ENCODE measurements around the gene FUZ. TPM values are rescaled to one million over a fixed set of nuclear protein-coding genes. Genes with fewer than 3 reads are reported as not detected.

The FUZ gene
- polyA plus RNA-seq, 1 donor from 2014 or later: 35.4 TPM

GRCh38 chr19:49829721-49830120 is 16.6 kb upstream of the FUZ start:
- no peak overlapping the region for H3K9ac ChIP-seq (ENCODE audit: low read length)

DNA sequence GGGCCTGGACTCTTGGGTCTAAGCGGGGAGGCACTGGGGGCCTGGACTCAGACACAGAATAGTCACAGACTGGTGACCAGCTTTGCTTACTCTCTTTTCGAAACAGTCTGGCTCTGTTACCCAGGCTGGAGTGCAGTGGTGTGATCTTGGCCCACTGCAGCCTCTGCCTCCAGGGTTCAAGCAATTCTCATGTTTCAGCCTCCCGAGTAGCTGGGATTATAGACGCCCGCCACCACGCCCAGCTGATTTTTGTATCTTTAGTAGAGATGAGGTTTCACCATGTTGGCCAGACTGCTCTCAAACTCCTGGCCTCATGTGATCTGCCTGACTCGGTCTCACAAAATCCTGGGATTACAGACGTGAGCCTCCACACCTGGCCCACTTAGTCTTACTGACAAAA is 16.1 kb upstream of the FUZ start:
- H3K9me2 ChIP-seq (ENCODE audit: insufficient read depth, low read length): no peaks in the 10 kb centered on the region
- H4K20me1 ChIP-seq (ENCODE audit: insufficient read depth): no peaks in the 10 kb centered on the region
- H3K4me2 ChIP-seq (ENCODE audit: low read length): no peak overlapping the region
- H3K36me3 ChIP-seq (ENCODE audit: insufficient read depth, low read length): no peaks in the 10 kb centered on the region
- H3F3A ChIP-seq (ENCODE audit: insufficient read depth, low read length, poor library complexity, severe bottlenecking): no peaks in the 10 kb centered on the region
- H3K27me3 ChIP-seq (ENCODE audit: insufficient read depth, low read depth, low read length): no peaks in the 10 kb centered on the region
- no peak overlapping the region for H3K4me3 ChIP-seq (ENCODE audit: low read length)
- H3K79me2 ChIP-seq (replicated peaks; ENCODE audit: insufficient read depth, low read length): peaks cover under 1% of the 10 kb centered on the region
- no peak overlapping the region for H3K9ac ChIP-seq (ENCODE audit: low read length)
- H3K27ac ChIP-seq (ENCODE audit: low read length): no peak overlapping the region
- TF ChIP-seq RAD21 (conservative IDR thresholded peaks at IDR 0.05): no peak
- H2AFZ ChIP-seq (ENCODE audit: low read depth, low read length): no peak overlapping the region
- no peaks in the 10 kb centered on the region for H3K9me3 ChIP-seq (ENCODE audit: low read length)

More at GRCh38 chr19:49829721-49830120, 16.6 kb upstream of the FUZ start:
- Histone ChIP-seq H3K9me3 (ENCODE audit: low read length) (no peaks in the 10 kb centered on the region), H3K9me2 (ENCODE audit: insufficient read depth, low read length) (no peaks in the 10 kb centered on the region), H4K20me1 (ENCODE audit: insufficient read depth) (no peaks in the 10 kb centered on the region), H3K27ac (ENCODE audit: low read length) (no peak overlapping the region), H3K79me2 (replicated peaks; ENCODE audit: insufficient read depth, low read length) (no peaks in the 10 kb centered on the region), H3K36me3 (ENCODE audit: insufficient read depth, low read length) (no peaks in the 10 kb centered on the region), H3K4me3 (ENCODE audit: low read length) (no peak overlapping the region), H3K4me2 (ENCODE audit: low read length) (no peak overlapping the region), H2AFZ (ENCODE audit: low read depth, low read length) (no peak overlapping the region), H3F3A (ENCODE audit: insufficient read depth, low read length, poor library complexity, severe bottlenecking) (no peaks in the 10 kb centered on the region), H3K27me3 (ENCODE audit: insufficient read depth, low read depth, low read length) (no peaks in the 10 kb centered on the region)
- TF ChIP-seq, protein P1, sequence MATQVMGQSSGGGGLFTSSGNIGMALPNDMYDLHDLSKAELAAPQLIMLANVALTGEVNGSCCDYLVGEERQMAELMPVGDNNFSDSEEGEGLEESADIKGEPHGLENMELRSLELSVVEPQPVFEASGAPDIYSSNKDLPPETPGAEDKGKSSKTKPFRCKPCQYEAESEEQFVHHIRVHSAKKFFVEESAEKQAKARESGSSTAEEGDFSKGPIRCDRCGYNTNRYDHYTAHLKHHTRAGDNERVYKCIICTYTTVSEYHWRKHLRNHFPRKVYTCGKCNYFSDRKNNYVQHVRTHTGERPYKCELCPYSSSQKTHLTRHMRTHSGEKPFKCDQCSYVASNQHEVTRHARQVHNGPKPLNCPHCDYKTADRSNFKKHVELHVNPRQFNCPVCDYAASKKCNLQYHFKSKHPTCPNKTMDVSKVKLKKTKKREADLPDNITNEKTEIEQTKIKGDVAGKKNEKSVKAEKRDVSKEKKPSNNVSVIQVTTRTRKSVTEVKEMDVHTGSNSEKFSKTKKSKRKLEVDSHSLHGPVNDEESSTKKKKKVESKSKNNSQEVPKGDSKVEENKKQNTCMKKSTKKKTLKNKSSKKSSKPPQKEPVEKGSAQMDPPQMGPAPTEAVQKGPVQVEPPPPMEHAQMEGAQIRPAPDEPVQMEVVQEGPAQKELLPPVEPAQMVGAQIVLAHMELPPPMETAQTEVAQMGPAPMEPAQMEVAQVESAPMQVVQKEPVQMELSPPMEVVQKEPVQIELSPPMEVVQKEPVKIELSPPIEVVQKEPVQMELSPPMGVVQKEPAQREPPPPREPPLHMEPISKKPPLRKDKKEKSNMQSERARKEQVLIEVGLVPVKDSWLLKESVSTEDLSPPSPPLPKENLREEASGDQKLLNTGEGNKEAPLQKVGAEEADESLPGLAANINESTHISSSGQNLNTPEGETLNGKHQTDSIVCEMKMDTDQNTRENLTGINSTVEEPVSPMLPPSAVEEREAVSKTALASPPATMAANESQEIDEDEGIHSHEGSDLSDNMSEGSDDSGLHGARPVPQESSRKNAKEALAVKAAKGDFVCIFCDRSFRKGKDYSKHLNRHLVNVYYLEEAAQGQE (IDR thresholded peaks at IDR 0.05; ENCODE audit: borderline replicate concordance): no peak
- no peak for TF ChIP-seq EZH2 (IDR thresholded peaks at IDR 0.05; ENCODE audit: borderline replicate concordance, insufficient read depth, low read length, poor library complexity, severe bottlenecking)
- TF ChIP-seq SMC3 (conservative IDR thresholded peaks at IDR 0.05; ENCODE audit: poor library complexity): no peak
- TF ChIP-seq MXI1 (conservative IDR thresholded peaks at IDR 0.05; ENCODE audit: poor library complexity, severe bottlenecking): no peak
- TF ChIP-seq TAF1 (IDR thresholded peaks at IDR 0.05; ENCODE audit: low read depth): no peak
- no peak for TF ChIP-seq RAD21 (conservative IDR thresholded peaks at IDR 0.05)
- TF ChIP-seq EP300 (conservative IDR thresholded peaks at IDR 0.05; ENCODE audit: poor library complexity, severe bottlenecking): no peak
- TF ChIP-seq, protein P2, sequence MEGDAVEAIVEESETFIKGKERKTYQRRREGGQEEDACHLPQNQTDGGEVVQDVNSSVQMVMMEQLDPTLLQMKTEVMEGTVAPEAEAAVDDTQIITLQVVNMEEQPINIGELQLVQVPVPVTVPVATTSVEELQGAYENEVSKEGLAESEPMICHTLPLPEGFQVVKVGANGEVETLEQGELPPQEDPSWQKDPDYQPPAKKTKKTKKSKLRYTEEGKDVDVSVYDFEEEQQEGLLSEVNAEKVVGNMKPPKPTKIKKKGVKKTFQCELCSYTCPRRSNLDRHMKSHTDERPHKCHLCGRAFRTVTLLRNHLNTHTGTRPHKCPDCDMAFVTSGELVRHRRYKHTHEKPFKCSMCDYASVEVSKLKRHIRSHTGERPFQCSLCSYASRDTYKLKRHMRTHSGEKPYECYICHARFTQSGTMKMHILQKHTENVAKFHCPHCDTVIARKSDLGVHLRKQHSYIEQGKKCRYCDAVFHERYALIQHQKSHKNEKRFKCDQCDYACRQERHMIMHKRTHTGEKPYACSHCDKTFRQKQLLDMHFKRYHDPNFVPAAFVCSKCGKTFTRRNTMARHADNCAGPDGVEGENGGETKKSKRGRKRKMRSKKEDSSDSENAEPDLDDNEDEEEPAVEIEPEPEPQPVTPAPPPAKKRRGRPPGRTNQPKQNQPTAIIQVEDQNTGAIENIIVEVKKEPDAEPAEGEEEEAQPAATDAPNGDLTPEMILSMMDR (IDR thresholded peaks at IDR 0.05; ENCODE audit: poor library complexity, severe bottlenecking): no peak
- no peak for TF ChIP-seq POLR2AphosphoS5 (IDR thresholded peaks at IDR 0.05)

- Histone ChIP-seq H3K9me2 (ENCODE audit: insufficient read depth, low read length) (no peaks in the 10 kb centered on the region), H3K36me3 (ENCODE audit: insufficient read depth, low read length) (no peaks in the 10 kb centered on the region), H3K4me3 (ENCODE audit: low read length) (no peak overlapping the region), H3K27me3 (ENCODE audit: insufficient read depth, low read depth, low read length) (no peaks in the 10 kb centered on the region), H4K20me1 (ENCODE audit: insufficient read depth) (no peaks in the 10 kb centered on the region), H3K4me2 (ENCODE audit: low read length) (no peak overlapping the region), H2AFZ (ENCODE audit: low read depth, low read length) (no peak overlapping the region), H3K79me2 (replicated peaks; ENCODE audit: insufficient read depth, low read length) (peaks cover 6% of the 10 kb centered on the region), H3K9ac (ENCODE audit: low read length) (no peak overlapping the region), H3K27ac (ENCODE audit: low read length) (no peak overlapping the region), H3F3A (ENCODE audit: insufficient read depth, low read length, poor library complexity, severe bottlenecking) (no peaks in the 10 kb centered on the region), H3K9me3 (ENCODE audit: low read length) (no peaks in the 10 kb centered on the region)
- TF ChIP-seq EZH2 (IDR thresholded peaks at IDR 0.05; ENCODE audit: borderline replicate concordance, insufficient read depth, low read length, poor library complexity, severe bottlenecking) (no peak), TAF1 (IDR thresholded peaks at IDR 0.05; ENCODE audit: low read depth) (no peak), POLR2AphosphoS5 (IDR thresholded peaks at IDR 0.05) (no peak), RAD21 (conservative IDR thresholded peaks at IDR 0.05) (no peak), SMC3 (conservative IDR thresholded peaks at IDR 0.05; ENCODE audit: poor library complexity) (no peak), EP300 (conservative IDR thresholded peaks at IDR 0.05; ENCODE audit: poor library complexity, severe bottlenecking) (no peak), MXI1 (conservative IDR thresholded peaks at IDR 0.05; ENCODE audit: poor library complexity, severe bottlenecking) (no peak)
- TF ChIP-seq, protein P1 (IDR thresholded peaks at IDR 0.05; ENCODE audit: borderline replicate concordance): no peak
- TF ChIP-seq, protein P2 (IDR thresholded peaks at IDR 0.05; ENCODE audit: poor library complexity, severe bottlenecking): no peak
Measured at GRCh38 chr19:49827034-49827433, 13.9 kb upstream of the FUZ start.

All from neural cell (in vitro differentiated cells).